ENCODE data around the gene PPP3R2. TPM values are rescaled to one million over a fixed set of nuclear protein-coding genes. Genes with fewer than 3 reads are reported as not detected.
"Not testable (repeated sequence)": the region's sequence is repeated elsewhere in the genome, so short reads cannot be mapped to it uniquely, and the experiment has no call there.

Gene PPP3R2
- total RNA-seq, 1 experiment from 2014 or later: not detected

DNA sequence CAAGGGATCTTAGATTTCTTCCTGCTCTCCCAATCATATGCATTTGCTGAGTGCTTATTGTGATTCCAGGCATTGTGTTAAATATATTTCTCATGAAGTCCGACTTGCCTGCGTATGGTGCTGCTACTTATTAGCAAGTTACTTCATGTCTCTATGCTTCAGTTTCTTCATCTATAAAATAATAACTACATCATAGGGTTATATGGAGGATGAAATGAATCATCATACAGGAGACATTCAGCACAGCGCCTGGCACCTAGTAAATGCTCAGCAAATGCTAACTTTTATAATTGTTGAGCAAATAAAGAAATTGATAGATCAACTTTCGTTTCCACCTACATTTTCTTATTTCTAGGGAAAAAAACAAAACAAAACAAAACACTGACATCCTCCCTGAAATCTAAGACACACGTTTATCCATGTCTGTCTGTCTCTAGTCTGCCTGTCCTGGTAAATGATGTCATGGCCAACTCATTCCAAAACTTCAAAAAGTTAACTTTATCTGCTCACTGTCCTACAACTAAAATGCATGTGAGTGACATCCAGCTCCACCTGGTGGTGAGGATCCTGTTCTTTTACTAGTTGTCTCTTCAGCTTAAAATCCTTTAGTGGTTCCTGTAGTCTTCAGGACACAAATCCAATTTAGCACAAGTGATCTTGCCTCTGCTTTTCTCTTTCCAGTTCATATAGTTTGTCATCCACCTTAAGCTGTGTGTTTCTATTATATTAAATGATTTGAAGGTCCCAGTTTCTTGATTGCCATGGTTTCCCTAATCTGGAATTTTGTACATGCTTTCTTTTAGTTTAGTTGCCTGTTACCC, 27.7 kb downstream of the PPP3R2 start:
- H3K9me3 ChIP-seq: no peaks in the 10 kb centered on the region
- H3K27me3 ChIP-seq: no peaks in the 10 kb centered on the region
- peak; percentile 20 for DNase-seq
- no peak overlapping the region for H3K4me3 ChIP-seq
- peaks cover 57% of the 10 kb centered on the region for H3K36me3 ChIP-seq

DNA sequence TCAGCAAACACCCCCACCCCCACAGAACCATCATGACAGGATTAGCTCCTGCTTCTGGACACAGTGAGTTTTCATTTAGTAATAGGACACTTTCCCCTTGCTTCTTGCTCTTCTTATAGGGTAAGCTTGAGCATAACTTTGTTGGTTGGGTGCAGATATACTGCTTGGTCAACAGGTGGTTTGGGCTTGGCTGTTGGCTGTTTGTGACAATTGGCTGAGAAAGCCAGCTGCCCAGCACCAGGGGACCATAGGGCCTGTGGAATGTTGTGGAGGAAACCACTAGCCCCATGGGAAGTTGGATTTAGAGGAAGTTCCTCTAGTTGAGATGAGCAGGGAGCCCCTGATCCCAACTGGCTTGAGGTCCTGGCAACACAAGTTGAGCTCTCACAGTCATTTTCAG, 30.5 kb downstream of the PPP3R2 start:
- no peak for DNase-seq
- Histone ChIP-seq H3K27me3 (no peaks in the 10 kb centered on the region), H3K9me3 (no peaks in the 10 kb centered on the region), H3K36me3 (peaks cover 78% of the 10 kb centered on the region), H3K4me3 (no peak overlapping the region)

DNA sequence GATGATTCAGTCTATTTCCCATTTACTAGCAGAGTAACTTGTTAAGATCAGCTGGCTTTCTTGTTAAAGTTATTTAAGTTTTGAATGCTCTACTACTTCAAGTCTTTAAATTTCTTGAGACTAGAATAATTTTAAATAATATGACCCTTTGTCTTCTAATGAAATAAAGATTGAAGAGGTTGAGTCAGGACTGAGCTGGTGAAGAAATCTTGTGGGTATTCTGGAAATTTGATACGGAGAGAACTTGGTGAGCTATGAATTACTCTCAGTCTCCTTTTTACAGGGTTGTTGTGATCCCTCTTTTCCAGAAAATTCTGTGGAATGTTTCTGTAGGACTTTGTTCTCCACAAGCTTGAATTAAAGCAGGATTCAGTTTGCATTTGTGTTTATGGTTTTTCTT, 31.8 kb downstream of the PPP3R2 start:
- no peak overlapping the region for H3K4me3 ChIP-seq
- H3K27me3 ChIP-seq: no peaks in the 10 kb centered on the region
- H3K36me3 ChIP-seq: peaks cover 82% of the 10 kb centered on the region
- no peaks in the 10 kb centered on the region for H3K9me3 ChIP-seq
- no peak for DNase-seq

DNA sequence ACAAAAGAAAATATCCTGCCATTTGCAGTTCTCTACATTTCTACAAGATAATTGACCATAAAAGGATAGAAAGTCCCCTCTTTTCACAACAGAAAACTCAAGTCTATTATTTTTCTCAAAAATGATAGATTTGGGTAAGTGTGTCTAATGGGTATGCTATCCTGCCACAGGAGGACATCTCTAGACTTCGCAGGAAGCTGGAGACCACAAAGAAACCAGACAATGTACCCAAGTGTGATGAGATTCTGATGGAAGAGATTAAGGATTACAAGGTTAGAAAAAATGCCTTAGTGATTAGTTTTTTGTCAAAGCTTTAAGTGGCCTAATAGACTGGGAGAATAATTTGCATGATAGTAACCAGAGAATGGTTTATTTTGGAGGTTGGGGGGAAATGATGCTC, 33.0 kb downstream of the PPP3R2 start:
- H3K36me3 ChIP-seq: peaks cover 89% of the 10 kb centered on the region
- no peak overlapping the region for H3K4me3 ChIP-seq
- H3K9me3 ChIP-seq: no peaks in the 10 kb centered on the region
- no peak for DNase-seq
- H3K27me3 ChIP-seq: no peaks in the 10 kb centered on the region

DNA sequence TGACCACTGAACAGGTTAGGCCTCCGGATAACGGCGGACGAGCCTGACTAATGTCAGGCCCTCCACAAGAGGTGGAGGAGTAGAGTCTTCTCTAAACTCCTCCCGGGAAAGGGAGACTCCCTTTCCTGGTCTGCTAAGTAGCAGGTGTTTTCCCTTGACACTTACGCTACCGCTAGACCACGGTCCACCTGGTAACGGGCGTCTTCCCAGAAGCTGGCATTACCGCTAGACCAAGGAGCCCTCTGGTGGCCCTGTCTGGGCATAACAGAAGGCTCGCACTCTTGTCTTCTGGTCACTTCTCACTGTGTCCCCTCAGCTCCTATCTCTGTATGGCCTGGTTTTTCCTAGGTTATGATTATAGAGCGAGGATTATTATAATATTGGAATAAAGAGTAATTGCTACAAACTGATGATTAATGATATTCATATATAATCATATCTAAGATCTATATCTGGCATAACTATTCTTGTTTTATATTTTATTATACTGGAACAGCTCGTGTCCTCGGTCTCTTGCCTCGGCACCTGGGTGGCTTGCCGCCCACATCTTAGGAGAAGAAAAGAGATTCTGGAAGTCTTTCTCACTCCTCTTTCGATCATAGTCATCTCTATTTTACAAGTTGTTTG, 45.2 kb downstream of the PPP3R2 start:
- H3K36me3 ChIP-seq: peaks cover 83% of the 10 kb centered on the region
- not testable (repeated sequence) for H3K4me3 ChIP-seq, H3K9me3 ChIP-seq, H3K27me3 ChIP-seq, DNase-seq

DNA sequence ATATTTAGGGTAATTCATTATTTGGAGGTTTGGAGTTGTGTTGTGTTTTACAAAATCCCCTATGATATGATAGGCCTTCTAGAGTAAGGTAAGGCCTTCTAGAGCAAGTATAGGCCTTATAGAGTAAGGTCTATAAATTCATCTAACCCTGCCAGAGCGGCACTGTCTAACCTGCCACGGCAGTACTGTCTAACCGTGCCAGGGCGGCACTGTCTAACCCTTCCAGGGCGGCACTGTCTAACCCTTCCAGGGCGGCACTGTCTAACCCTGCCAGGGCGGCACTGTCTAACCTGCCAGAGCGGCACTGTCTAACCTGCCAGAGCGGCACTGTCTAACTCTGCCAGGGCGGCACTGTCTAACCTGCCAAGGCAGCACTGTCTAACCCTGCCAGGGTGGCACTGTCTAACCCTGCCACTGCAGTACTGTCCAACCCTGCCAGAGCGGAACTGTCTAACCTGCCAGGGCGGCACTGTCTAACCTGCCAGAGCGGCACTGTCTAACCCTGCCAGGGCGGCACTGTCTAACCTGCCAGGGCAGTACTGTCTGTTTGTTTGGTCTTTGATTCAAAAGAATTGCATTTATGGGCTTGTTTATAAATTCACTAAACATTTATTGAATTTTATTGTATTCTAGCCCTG, 51.6 kb downstream of the PPP3R2 start:
- H3K27me3 ChIP-seq: no peaks in the 10 kb centered on the region
- H3K4me3 ChIP-seq: no peak overlapping the region
- no peak for DNase-seq
- H3K9me3 ChIP-seq: no peaks in the 10 kb centered on the region
- H3K36me3 ChIP-seq: peaks cover 75% of the 10 kb centered on the region

Other genes starting within 250 kb of the PPP3R2 start
- 0.13 TPM in 1 of 2 replicates, not detected in the other for gene BAAT, start 210.0 kb downstream of the PPP3R2 start, total RNA-seq (2014; rRNA removed; shearing (Covaris generic); ENCODE audit: low replicate concordance)
- 14.3 and 18.6 TPM in 2 replicates for gene MRPL50, start 196.4 kb downstream of the PPP3R2 start, total RNA-seq (2014; rRNA removed; shearing (Covaris generic); ENCODE audit: low replicate concordance)
- gene ZNF189, start 196.1 kb downstream of the PPP3R2 start, total RNA-seq (2014; rRNA removed; shearing (Covaris generic); ENCODE audit: low replicate concordance): 14.1 and 31.1 TPM in 2 replicates
- not detected in 2 replicates for gene ALDOB, start 159.2 kb downstream of the PPP3R2 start, total RNA-seq (2014; rRNA removed; shearing (Covaris generic); ENCODE audit: low replicate concordance)
- 20.4 and 33.2 TPM in 2 replicates for gene RNF20, start 61.1 kb downstream of the PPP3R2 start, total RNA-seq (2014; rRNA removed; shearing (Covaris generic); ENCODE audit: low replicate concordance)
- not detected in 2 replicates for gene GRIN3A, start 143.7 kb upstream of the PPP3R2 start, total RNA-seq (2014; rRNA removed; shearing (Covaris generic); ENCODE audit: low replicate concordance)

Measured in MG63 (cell line).